ENCODE data around the gene LHX3. TPM values are rescaled to one million over a fixed set of nuclear protein-coding genes. Genes with fewer than 3 reads are reported as not detected.

Gene LHX3
- polyA plus RNA-seq, 1 donor from 2014 or later: not detected

- Histone ChIP-seq H3K9ac (ENCODE audit: low read length) (peak overlapping the region; percentile 66), H3F3A (ENCODE audit: insufficient read depth, low read length, poor library complexity, severe bottlenecking) (no peaks in the 10 kb centered on the region), H3K4me2 (ENCODE audit: low read length) (peak overlapping the region; percentile 83), H3K36me3 (ENCODE audit: insufficient read depth, low read length) (no peaks in the 10 kb centered on the region), H2AFZ (ENCODE audit: low read depth, low read length) (no peak overlapping the region), H3K27me3 (ENCODE audit: insufficient read depth, low read depth, low read length) (no peaks in the 10 kb centered on the region), H3K79me2 (replicated peaks; ENCODE audit: insufficient read depth, low read length) (peaks cover 32% of the 10 kb centered on the region), H4K20me1 (ENCODE audit: insufficient read depth) (no peaks in the 10 kb centered on the region), H3K4me3 (ENCODE audit: low read length) (peak overlapping the region; percentile 83), H3K9me2 (ENCODE audit: insufficient read depth, low read length) (no peaks in the 10 kb centered on the region), H3K27ac (ENCODE audit: low read length) (no peak overlapping the region), H3K9me3 (ENCODE audit: low read length) (no peaks in the 10 kb centered on the region)
- TF ChIP-seq RAD21 (conservative IDR thresholded peaks at IDR 0.05) (no peak), EZH2 (IDR thresholded peaks at IDR 0.05; ENCODE audit: borderline replicate concordance, insufficient read depth, low read length, poor library complexity, severe bottlenecking) (no peak), POLR2AphosphoS5 (IDR thresholded peaks at IDR 0.05) (no peak), TAF1 (IDR thresholded peaks at IDR 0.05; ENCODE audit: low read depth) (no peak), SMC3 (conservative IDR thresholded peaks at IDR 0.05; ENCODE audit: poor library complexity) (no peak), MXI1 (conservative IDR thresholded peaks at IDR 0.05; ENCODE audit: poor library complexity, severe bottlenecking) (no peak), REST (IDR thresholded peaks at IDR 0.05; ENCODE audit: borderline replicate concordance) (no peak), EP300 (conservative IDR thresholded peaks at IDR 0.05; ENCODE audit: poor library complexity, severe bottlenecking) (no peak)
- TF ChIP-seq, protein P1, sequence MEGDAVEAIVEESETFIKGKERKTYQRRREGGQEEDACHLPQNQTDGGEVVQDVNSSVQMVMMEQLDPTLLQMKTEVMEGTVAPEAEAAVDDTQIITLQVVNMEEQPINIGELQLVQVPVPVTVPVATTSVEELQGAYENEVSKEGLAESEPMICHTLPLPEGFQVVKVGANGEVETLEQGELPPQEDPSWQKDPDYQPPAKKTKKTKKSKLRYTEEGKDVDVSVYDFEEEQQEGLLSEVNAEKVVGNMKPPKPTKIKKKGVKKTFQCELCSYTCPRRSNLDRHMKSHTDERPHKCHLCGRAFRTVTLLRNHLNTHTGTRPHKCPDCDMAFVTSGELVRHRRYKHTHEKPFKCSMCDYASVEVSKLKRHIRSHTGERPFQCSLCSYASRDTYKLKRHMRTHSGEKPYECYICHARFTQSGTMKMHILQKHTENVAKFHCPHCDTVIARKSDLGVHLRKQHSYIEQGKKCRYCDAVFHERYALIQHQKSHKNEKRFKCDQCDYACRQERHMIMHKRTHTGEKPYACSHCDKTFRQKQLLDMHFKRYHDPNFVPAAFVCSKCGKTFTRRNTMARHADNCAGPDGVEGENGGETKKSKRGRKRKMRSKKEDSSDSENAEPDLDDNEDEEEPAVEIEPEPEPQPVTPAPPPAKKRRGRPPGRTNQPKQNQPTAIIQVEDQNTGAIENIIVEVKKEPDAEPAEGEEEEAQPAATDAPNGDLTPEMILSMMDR (IDR thresholded peaks at IDR 0.05; ENCODE audit: poor library complexity, severe bottlenecking): no peak
Observed at GRCh38 chr9:136244122-136244968, 39.4 kb upstream of the LHX3 start.

GRCh38 chr9:136243631-136244030 lies 38.7 kb upstream of the LHX3 start:
- Histone ChIP-seq H3K27me3 (ENCODE audit: insufficient read depth, low read depth, low read length) (no peaks in the 10 kb centered on the region), H3K9me2 (ENCODE audit: insufficient read depth, low read length) (no peaks in the 10 kb centered on the region), H3K9ac (ENCODE audit: low read length) (no peak overlapping the region), H4K20me1 (ENCODE audit: insufficient read depth) (no peaks in the 10 kb centered on the region), H3K4me3 (ENCODE audit: low read length) (peak overlapping the region; percentile 83), H3K36me3 (ENCODE audit: insufficient read depth, low read length) (no peaks in the 10 kb centered on the region), H3F3A (ENCODE audit: insufficient read depth, low read length, poor library complexity, severe bottlenecking) (no peaks in the 10 kb centered on the region), H3K9me3 (ENCODE audit: low read length) (no peaks in the 10 kb centered on the region), H3K4me2 (ENCODE audit: low read length) (no peak overlapping the region), H3K27ac (ENCODE audit: low read length) (no peak overlapping the region), H3K79me2 (replicated peaks; ENCODE audit: insufficient read depth, low read length) (peaks cover 32% of the 10 kb centered on the region), H2AFZ (ENCODE audit: low read depth, low read length) (no peak overlapping the region)
- TF ChIP-seq REST (IDR thresholded peaks at IDR 0.05; ENCODE audit: borderline replicate concordance) (no peak), SMC3 (conservative IDR thresholded peaks at IDR 0.05; ENCODE audit: poor library complexity) (no peak), EZH2 (IDR thresholded peaks at IDR 0.05; ENCODE audit: borderline replicate concordance, insufficient read depth, low read length, poor library complexity, severe bottlenecking) (no peak), POLR2AphosphoS5 (IDR thresholded peaks at IDR 0.05) (no peak), MXI1 (conservative IDR thresholded peaks at IDR 0.05; ENCODE audit: poor library complexity, severe bottlenecking) (no peak), TAF1 (IDR thresholded peaks at IDR 0.05; ENCODE audit: low read depth) (no peak), EP300 (conservative IDR thresholded peaks at IDR 0.05; ENCODE audit: poor library complexity, severe bottlenecking) (no peak), RAD21 (conservative IDR thresholded peaks at IDR 0.05) (no peak)
- TF ChIP-seq, protein P1 (IDR thresholded peaks at IDR 0.05; ENCODE audit: poor library complexity, severe bottlenecking): no peak
